Transverse colon (tissue), 4 donors: ENCODE measurements around the gene CFLAR. TPM values are rescaled to one million over a fixed set of nuclear protein-coding genes. Genes with fewer than 3 reads are reported as not detected.

Experiments
- DNase-seq: peaks from one replicate; pipeline ENCODE4 v3.0.0-alpha.2; 2019
- H3K27ac ChIP-seq, 4 donors: fragments of 200-600 bp; sonication (generic); 2 replicates each; pipeline ENCODE4 v1.5.1; 2016 to 2018; ENCODE audit warnings: inconsistent platforms in 4 of 4
- H3K27me3 ChIP-seq: fragments of 200-600 bp; sonication (generic); 2 replicates; pipeline ENCODE4 v1.5.1; 2017; ENCODE audit warnings: inconsistent platforms
- H3K36me3 ChIP-seq, 4 donors: fragments of 200-600 bp; sonication (generic); 2 replicates each; pipeline ENCODE4 v1.5.1; 2017 to 2019; ENCODE audit warnings: inconsistent platforms in 4 of 4
- H3K4me1 ChIP-seq, 4 donors: fragments of 200-600 bp; sonication (generic); 2 replicates each; pipeline ENCODE4 v1.5.1; 2017 to 2020; ENCODE audit warnings: inconsistent platforms in 4 of 4
- H3K4me3 ChIP-seq, 4 donors: fragments of 200-600 bp; sonication (generic); 1 replicate in 1 of 4; 2 replicates in 3 of 4; pipeline versions ENCODE4 v1.5.1 to v1.6.1; 2017 to 2019; ENCODE audit warnings: inconsistent platforms in 4 of 4
- H3K9me3 ChIP-seq, 2 donors: fragments of 200-600 bp; sonication (generic); 2 replicates each; pipeline ENCODE4 v1.5.1; 2017 to 2019; ENCODE audit warnings: inconsistent platforms in 2 of 2
- EP300 ChIP-seq: sonication (generic); formaldehyde crosslinking; IDR thresholded peaks from one replicate; pipeline ENCODE4 v1.6.1; 2017; ENCODE audit warnings: antibody characterized with exemption, low read depth
- POLR2A ChIP-seq: fragments of 450-650 bp; IDR thresholded peaks from one replicate; pipeline ENCODE4 v1.6.1; 2016; ENCODE audit warnings: antibody characterized with exemption, mild to moderate bottlenecking, moderate library complexity
- POLR2AphosphoS5 ChIP-seq, 3 donors: sonication (generic); formaldehyde crosslinking; IDR thresholded peaks; one replicate each; pipeline ENCODE4 v1.6.1; 2016; ENCODE audit warnings: antibody characterized with exemption in 3 of 3
- WGBS, 2 donors: methylation state at CpG; one replicate each; pipeline ENCODE4 v1.1.5; 2018; ENCODE audit warnings: low coverage in 1 of 2; 5-methylcytosine and 5-hydroxymethylcytosine counted together
- in situ Hi-C, 4 donors: fragments of 200-750 bp; cut with MboI; loops; one replicate each; pipeline versions ENCODE4 v1.15.0 to v1.15.1; 2017; ENCODE audit warnings: low sequenced_read_pairs in 3 of 4, low pct_ligation_motif_present in 1 of 4, low pct_unique_long_range_greater_than_20kb in 1 of 4
- intact Hi-C: fragments of 100-400 bp; cut with DNase I; formaldehyde crosslinking; loops from one replicate; pipeline ENCODE4 v1.15.1; 2023; ENCODE audit warnings: low total_unique reads
- total RNA-seq, 4 donors: library from RNA; depleted of rRNA; stranded (reverse); fragments of >200 nt; gene quantifications; one replicate each; pipeline ENCODE4 v1.1.0, GENCODE V29; 2016
- TF ChIP-seq, protein P1 (sequence below), 5 experiments: fragments of 200-600 bp in 3 of 5; fragments of 450-650 bp in 2 of 5; sonication (generic) in 3 of 5; IDR thresholded peaks; 1 replicate in 2 of 5; 2 replicates in 3 of 5; pipeline ENCODE4 v1.5.1; 2016 to 2017; ENCODE audit warnings: antibody characterized with exemption in 5 of 5, inconsistent platforms in 3 of 5, mild to moderate bottlenecking in 2 of 5, moderate library complexity in 1 of 5

CFLAR gene
- total RNA-seq, 4 donors from 2014 or later, result 148 to 449 (median 323) TPM

DNA sequence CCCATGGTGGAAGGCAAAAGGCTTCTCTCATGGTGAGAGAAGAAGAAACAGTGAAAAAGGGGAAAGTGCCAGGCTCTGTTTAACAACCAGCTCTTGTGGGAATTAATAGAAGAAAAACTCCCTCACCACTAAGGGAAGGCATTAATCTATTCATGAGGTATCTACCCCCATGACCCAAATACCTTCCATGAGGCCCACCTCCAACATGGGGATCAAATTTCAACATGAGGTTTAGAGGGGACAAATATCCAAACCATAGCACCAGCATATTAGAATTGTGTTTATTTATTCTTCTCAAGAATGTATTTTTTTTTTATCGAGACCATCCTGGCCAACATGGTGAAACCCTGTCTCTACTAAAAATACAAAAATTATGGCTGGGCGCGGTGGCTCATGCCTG is 4.9 kb upstream of the CFLAR start:
- intact Hi-C loops (no loop called here), in situ Hi-C loops (no loop called here)
- Histone ChIP-seq H3K4me3 (no peak overlapping the region), H3K27ac (no peak overlapping the region), H3K27me3 (no peaks in the 10 kb centered on the region), H3K4me1 (peaks cover 0 to 14% (median 0%) of the 10 kb centered on the region in 4 donors), H3K9me3 (no peaks in the 10 kb centered on the region), H3K36me3 (no peaks in the 10 kb centered on the region)
- TF ChIP-seq, protein P1, sequence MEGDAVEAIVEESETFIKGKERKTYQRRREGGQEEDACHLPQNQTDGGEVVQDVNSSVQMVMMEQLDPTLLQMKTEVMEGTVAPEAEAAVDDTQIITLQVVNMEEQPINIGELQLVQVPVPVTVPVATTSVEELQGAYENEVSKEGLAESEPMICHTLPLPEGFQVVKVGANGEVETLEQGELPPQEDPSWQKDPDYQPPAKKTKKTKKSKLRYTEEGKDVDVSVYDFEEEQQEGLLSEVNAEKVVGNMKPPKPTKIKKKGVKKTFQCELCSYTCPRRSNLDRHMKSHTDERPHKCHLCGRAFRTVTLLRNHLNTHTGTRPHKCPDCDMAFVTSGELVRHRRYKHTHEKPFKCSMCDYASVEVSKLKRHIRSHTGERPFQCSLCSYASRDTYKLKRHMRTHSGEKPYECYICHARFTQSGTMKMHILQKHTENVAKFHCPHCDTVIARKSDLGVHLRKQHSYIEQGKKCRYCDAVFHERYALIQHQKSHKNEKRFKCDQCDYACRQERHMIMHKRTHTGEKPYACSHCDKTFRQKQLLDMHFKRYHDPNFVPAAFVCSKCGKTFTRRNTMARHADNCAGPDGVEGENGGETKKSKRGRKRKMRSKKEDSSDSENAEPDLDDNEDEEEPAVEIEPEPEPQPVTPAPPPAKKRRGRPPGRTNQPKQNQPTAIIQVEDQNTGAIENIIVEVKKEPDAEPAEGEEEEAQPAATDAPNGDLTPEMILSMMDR (IDR thresholded peaks at IDR 0.05), result no peak
- no peak for TF ChIP-seq EP300
- TF ChIP-seq POLR2A, result no peak
- no peak for TF ChIP-seq POLR2AphosphoS5 (IDR thresholded peaks at IDR 0.05)
- 91 to 98% methylated on average over 3 of the region's 3 CpGs for WGBS, 2 donors
- no peak for DNase-seq

DNA sequence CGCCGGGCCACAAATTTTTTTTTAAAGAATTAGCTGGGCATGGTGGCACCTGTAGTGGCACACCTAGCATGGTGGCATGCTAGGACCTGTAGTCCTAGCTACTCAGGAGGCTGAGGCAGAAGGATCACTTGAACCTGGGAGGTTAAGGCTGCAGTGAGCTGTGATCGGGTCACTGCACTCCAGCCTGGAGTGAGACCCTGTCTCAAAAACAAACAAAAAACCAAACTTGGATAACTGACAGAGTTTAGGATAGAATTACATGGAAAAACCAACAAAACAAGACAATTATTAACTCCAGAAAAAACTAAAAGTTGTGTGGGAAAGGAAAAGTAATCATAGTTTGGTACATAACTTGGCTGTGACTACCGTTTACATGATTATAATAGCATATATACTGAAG is 1.6 kb upstream of the CFLAR start:
- no peak overlapping the region for H3K4me3 ChIP-seq
- no peaks in the 10 kb centered on the region for H3K27me3 ChIP-seq
- H3K4me1 ChIP-seq, result peaks cover 0 to 19% (median 6%) of the 10 kb centered on the region in 4 donors
- no peak for DNase-seq
- 27 to 82% methylated on average over 1 to 4 of the region's 4 CpGs for WGBS, 2 donors
- no peaks in the 10 kb centered on the region for H3K9me3 ChIP-seq
- in situ Hi-C loops, result no loop called here
- TF ChIP-seq, protein P1 (IDR thresholded peaks at IDR 0.05), result no peak
- TF ChIP-seq EP300, result no peak
- no peak for TF ChIP-seq POLR2A
- no peak for TF ChIP-seq POLR2AphosphoS5 (IDR thresholded peaks at IDR 0.05)
- peak overlapping the region in 1 of 4 donors; percentile 100 for H3K27ac ChIP-seq
- H3K36me3 ChIP-seq, result no peaks in the 10 kb centered on the region
- intact Hi-C loops, result no loop called here

DNA sequence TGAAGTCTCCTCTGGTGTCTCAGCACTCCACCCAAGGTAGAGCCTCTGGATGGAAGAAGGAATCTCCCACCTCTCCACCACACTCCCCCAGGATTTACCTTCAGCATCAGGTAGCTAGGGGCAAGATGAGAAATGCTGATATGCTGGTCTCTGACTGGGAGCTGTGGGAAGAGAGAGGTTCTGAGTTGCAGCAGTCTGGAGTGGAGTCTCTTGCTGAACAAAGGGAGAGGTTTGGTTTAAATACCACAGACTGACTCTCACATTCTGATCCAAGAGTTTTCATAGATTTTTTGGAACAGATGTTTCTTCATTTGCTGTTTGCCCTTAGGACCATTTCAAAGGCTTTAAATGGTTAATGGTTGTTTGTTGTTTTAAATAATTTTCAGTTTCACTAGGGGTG is 1.1 kb upstream of the CFLAR start:
- in situ Hi-C loops, result no loop called here
- H3K36me3 ChIP-seq, result no peaks in the 10 kb centered on the region
- H3K27me3 ChIP-seq, result no peaks in the 10 kb centered on the region
- H3K4me3 ChIP-seq, result peak overlapping the region in 1 of 4 donors; percentile 97
- H3K9me3 ChIP-seq, result no peaks in the 10 kb centered on the region
- intact Hi-C loops, result no loop called here
- H3K27ac ChIP-seq, result peak overlapping the region; percentile 99 to 100 (median 100)
- TF ChIP-seq, protein P1 (IDR thresholded peaks at IDR 0.05), result no peak
- TF ChIP-seq POLR2AphosphoS5 (IDR thresholded peaks at IDR 0.05) (no peak), EP300 (no peak), POLR2A (no peak)
- DNase-seq, result no peak
- peaks cover 0 to 24% (median 9%) of the 10 kb centered on the region in 4 donors for H3K4me1 ChIP-seq

DNA sequence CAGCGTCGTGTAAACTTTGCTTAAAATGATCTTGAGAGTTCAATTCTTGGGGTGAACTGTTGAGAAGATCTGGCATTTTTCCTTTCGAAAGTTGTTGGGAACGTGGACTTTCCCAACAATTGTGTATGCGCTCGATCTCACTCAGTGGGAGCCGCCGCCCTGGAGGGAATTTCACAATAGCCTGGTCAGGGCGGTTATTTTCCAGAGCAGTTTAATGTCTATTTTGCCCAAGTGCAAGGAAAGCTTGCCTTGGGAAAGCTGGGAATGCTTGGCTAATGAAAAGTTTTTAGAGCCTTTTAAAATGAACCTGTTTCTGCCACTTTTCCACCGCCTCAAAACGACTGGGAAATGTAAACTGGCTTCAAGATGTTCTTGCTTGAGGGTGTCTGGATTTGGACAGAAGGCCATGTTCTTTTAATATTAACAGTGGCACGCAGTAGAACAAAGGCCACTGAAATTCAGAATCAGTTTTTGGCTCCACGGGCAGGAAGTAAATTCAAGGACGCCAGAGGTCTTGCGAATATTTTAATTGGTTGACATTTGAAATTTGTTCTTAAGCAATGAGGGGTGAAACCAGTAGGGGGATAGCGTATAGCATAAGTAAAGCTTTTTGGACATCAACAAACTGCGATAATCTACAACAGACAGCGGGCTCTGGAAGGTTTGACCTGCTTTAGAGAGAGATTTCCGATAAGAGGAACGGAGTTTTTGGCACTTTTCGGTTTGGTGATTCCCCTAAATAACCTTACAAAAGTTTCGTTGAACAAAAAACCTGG is 1.2 kb downstream of the CFLAR start:
- 1 to 4% methylated on average over 4 to 22 of the region's 22 CpGs for WGBS, 2 donors
- Histone ChIP-seq H3K27me3 (no peaks in the 10 kb centered on the region), H3K4me1 (peaks cover 0 to 47% (median 17%) of the 10 kb centered on the region in 4 donors), H3K9me3 (no peaks in the 10 kb centered on the region), H3K27ac (peak overlapping the region; percentile 99 to 100 (median 100)), H3K36me3 (no peaks in the 10 kb centered on the region), H3K4me3 (peak overlapping the region; percentile 86 to 97 (median 92))
- TF ChIP-seq, protein P1 (IDR thresholded peaks at IDR 0.05), result peak in 4 of 5 experiments; percentile 16 to 72 (median 47)
- TF ChIP-seq EP300 (no peak), POLR2A (peak; percentile 35), POLR2AphosphoS5 (IDR thresholded peaks at IDR 0.05) (peak; percentile 17 to 74 (median 56))
- peak; percentile 65 for DNase-seq
- in situ Hi-C loops, result no loop called here
- intact Hi-C loops, result no loop called here
